ENCODE data around the gene OCA2.
A peak's percentile ranks its signal among the peaks of the same experiment; 100 is the strongest.

The OCA2 gene

GRCh38 chr15:27935328-27935727, 163.8 kb downstream of the OCA2 start:
- DNase-seq: no peak

- no peak for DNase-seq
Observed at GRCh38 chr15:27934782-27935181, 164.3 kb downstream of the OCA2 start.

- no peak for DNase-seq
Observed at GRCh38 chr15:27933562-27933961, 165.6 kb downstream of the OCA2 start.

DNA sequence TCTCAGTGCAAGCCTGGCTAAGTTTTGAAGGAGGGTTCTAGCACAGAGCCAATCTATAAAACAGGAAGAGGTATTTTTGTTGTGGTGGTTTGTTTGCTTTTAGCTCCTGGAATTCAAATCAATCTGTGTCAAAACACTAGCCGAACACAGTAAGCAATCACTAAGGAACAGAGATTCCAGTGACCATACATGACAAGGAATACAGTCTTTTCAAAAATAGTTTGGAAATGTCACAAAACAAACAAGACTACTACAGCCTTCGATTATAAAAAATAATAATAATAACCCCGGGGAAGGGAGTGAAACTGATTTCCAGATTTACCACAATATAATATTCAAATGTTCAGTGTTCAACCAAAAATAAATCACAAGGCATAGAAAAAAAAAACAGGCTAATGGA, 166.5 kb downstream of the OCA2 start:
- no peak for DNase-seq

DNA sequence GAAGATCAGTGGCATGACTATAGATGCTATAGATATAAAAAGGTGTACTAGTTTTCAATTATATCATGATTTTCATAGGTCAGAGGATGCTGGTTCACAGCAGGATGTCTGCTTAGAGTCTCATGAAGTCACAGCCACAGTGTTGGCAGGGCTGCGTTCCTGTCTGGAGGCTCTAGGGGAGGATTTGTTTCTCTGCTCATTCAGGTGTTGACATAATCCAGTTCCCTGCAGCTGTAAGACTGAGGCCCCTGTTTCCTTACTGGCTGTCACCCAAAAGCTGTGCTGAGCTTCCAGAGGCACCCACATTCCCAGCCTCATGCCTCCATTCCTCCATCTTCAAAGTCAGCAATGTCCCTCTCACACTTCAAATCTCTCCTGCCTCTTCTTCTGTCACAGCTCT, 170.7 kb downstream of the OCA2 start:
- no peak for DNase-seq

DNA sequence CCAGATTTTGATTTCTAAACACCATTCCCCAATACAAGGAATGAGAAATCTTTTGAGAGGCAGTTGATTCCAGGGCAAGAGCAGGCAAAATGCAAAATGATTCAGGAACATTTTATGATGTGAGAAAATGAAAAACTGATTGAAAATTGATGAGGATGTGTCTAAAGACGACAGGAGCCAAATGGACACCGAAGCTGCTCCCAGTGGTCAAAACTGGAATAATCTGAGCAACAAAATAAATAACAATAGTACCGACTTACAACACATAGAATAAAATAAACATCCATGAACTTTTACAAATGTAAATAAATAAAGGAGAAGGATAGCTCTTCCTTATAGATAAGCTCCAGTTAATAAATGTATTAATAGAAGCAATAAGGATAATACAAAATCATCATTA, 186.8 kb downstream of the OCA2 start:
- no peak for DNase-seq

DNA sequence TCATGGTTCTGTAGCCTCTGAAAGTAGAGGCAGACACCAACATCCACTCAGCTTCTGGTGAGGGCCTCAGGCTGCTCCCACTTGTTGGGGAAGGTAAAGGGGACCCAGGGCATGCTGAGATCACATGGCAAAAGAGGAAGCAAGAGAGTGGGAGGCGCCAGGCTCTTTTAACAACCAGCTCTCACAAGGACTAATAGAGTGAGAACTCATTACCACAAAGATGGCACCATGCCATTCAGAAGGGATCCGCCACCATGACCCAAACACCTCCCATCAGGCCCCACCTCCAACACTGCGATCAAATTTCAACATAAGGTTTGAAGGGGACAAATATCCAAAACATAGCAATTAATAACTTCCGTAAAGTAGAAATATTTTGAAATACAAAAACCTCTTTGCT, 192.3 kb downstream of the OCA2 start:
- no peak for DNase-seq

- no peak for DNase-seq
Observed at GRCh38 chr15:27903405-27903804, 195.7 kb downstream of the OCA2 start.

- no peak for DNase-seq
Observed at GRCh38 chr15:27902680-27903385, 196.3 kb downstream of the OCA2 start.

- DNase-seq: no peak
Observed at GRCh38 chr15:27899583-27900285, 199.4 kb downstream of the OCA2 start.

DNA sequence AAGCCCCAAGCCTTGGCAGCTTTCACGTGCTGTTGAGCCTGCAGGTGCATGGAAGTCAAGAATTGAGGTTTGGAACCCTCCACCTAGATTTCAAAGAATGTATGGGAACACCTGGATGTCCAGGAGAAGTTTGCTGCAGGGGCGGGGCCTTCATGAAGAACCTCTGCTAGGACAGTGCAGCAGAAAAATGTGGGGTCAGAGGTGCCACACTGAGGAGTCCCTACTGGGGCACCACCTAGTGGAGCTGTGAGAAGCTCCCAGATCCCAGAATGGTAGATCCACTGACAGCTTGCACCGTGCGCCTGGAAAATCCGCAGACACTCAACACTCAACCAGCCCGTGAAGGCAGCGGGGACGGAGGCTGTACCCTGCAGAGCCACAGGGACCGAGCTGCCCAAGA, 201.6 kb downstream of the OCA2 start:
- DNase-seq: no peak

DNA sequence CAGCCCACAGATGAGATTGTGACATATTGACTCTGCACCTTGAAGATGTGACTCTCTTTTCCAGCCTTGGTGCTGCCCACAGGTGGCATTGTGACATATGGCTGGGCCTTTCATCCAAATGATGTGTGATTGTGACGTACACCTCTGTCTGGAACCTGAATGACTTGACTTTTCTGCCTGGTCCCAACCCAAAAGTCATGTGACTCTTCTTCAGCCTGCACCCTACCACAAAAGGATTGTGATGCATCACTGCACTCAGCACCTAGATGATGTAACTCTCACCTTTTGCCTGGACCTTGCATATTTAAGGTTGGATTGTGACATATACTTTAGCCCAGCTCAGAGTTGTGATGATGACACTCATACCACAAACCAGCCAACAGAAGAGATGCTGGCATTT, 204.5 kb downstream of the OCA2 start:
- DNase-seq: no peak

DNA sequence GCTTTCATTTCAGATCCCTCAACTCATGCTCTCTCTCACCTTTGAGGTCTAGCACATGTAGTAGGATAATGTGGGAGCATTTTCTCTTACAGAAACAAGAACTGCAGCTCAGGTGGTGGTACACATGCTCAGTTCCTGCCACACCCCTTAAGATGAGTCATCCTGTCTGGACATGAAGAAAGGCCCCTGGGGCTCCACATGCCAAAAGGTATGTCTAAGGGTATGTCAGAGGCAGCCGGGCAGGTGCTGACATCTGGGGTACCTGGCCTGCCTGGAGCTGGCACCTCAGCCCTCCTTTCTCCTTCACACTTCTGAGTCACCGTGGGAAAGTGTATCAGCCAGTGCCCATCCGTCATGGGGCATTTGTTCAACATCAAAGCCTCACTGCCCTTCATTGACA, 209.9 kb downstream of the OCA2 start:
- no peak for DNase-seq

- no peak for DNase-seq
Observed at GRCh38 chr15:27885201-27885600, 213.9 kb downstream of the OCA2 start.

GRCh38 chr15:27884726-27885125, 214.4 kb downstream of the OCA2 start:
- DNase-seq: no peak

DNA sequence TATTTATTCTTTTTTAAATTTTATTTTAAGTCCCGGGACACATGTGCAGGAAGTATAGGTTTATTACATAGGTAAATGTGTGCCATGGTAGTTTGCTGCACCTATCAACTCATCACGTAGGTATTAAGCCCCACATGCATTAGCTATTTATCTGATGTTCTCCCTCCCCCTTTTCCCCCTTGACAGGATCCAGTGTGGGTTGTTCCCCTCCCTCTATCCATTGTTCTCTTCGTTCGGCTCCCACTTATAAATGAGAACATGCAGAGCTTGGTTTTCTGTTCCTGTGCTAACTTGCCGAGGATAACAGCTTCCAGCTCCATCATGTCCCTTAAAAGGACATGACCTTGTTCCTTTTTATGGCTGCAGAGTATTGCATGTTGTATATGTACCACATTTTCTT, 220.3 kb downstream of the OCA2 start:
- no peak for DNase-seq

DNA sequence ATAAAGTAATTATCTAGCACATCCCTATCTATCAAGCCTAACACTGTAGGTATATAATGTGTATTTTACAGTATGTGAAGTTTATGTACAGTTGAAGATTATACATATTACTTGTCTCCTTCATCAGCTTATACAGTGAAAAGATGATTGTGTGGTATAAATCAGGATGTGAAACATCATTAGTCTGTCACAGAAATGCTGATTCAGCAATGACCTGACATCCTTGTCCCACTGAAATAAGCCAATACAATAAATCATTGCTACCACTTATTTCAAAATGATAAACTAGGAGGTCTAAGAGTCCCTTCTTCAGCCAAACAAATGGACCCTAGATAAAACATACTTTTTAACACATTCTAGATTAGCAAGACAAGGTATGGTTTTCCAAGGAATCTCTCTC, 225.3 kb downstream of the OCA2 start:
- no peak for DNase-seq

GRCh38 chr15:27873039-27873438, 226.1 kb downstream of the OCA2 start:
- DNase-seq: no peak

DNA sequence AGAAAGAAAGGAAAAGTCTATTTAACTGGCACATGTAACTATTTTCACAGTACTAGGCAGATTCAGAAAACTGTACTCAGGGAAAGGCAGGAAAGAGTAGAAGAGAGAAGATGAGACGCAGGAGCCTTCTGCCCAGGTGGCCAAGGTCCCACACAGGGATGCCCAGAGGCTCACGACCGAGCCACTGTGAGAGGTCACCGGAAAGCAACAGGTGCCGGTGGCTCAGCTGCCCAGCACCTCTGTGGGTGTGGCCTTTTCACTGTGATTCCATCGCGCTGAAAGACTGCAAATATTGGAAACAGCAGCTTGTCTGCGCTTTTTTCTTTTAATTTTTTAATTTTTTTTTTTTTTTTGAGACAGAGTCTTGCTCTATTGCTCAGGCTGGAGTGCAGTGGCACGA, 226.8 kb downstream of the OCA2 start:
- no peak for DNase-seq

GRCh38 chr15:27871902-27872260, 227.2 kb downstream of the OCA2 start:
- DNase-seq: no peak

- DNase-seq: no peak
Observed at GRCh38 chr15:27871078-27871901, 227.8 kb downstream of the OCA2 start.

DNA sequence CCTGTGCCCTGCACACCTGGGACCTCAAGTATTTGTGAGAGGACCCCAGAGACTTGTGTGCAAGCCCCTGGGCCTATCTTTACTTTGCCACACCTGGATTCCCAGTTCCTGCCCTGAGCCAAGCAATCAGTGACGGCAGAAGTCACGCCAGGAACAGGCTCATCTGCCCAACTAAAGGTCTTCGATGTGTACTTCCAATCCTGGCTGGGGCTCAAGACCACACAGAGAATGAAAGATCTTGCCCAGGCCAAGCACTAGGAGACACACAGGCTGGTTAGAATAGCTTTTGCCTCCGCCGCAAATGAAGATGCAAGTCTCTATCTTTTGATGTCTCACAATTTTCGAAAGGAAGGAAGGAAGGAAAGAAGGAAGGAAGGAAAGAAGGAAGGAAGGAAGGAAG, 228.8 kb downstream of the OCA2 start:
- no peak for DNase-seq

GRCh38 chr15:27869697-27870281, 229.3 kb downstream of the OCA2 start:
- peak in 1 of 14 donors; percentile 56 for DNase-seq
